HG03571 (cell line): Measurements from ENCODE around the gene BRMS1L.
"Not testable (repeated sequence)": the region's sequence is repeated elsewhere in the genome, so short reads cannot be mapped to it uniquely, and the experiment has no call there.

Experiments
- ATAC-seq: cut with Tn5 transposase; IDR thresholded peaks from one replicate; pipeline ENCODE4 v1.9.1; 2021; ENCODE audit not compliant: unreplicated experiment

Gene BRMS1L

GRCh38 chr14:35821564-35822411, 4.3 kb upstream of the BRMS1L start:
- ATAC-seq, result no peak

- no peak for ATAC-seq
Measured at GRCh38 chr14:35822501-35822900, 3.6 kb upstream of the BRMS1L start.

DNA sequence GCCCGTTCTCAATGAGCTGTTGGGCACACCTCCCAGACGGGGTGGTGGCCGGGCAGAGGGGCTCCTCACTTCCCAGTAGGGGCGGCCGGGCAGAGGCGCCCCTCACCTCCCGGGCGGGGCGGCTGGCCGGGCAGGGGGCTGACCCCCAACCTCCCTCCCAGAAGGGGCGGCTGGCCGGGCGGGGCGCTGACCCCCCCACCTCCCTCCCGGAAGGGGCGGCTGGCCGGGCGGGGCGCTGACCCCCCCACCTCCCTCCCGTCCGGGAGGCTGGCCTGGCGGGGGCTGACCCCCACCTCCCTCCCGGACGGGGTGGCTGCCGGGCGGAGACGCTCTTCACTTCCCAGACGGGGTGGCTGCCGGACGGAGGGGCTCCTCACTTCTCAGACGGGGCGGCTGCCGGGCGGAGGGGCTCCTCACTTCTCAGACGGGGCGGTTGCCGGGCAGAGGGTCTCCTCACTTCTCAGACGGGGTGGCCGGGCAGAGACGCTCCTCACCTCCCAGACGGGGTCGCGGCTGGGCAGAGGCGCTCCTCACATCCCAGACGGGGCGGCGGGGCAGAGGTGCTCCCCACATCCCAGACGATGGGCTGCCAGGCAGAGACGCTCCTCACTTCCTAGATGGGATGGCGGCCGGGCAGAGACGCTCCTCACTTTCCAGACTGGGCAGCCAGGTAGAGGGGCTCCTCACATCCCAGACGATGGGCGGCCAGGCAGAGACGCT, 1.5 kb upstream of the BRMS1L start:
- ATAC-seq, result not testable (repeated sequence)

DNA sequence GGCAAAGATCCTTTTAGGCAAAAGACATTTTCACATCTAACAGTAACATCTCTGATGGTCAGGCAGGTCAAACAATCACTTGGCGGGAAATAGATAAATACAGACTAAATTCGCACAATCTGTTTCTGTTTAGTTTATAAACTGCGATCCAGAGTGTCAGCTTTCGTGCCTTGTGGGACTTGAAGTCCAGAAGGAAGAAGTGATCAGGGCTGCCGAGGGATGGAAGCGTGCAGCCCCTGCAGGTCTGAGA, 245 bp upstream of the BRMS1L start:
- no peak for ATAC-seq

GRCh38 chr14:35826952-35827416, 846 bp downstream of the BRMS1L start:
- no peak for ATAC-seq

- ATAC-seq, result no peak
Measured at GRCh38 chr14:35827678-35828472, 1.7 kb downstream of the BRMS1L start.

- no peak for ATAC-seq
Measured at GRCh38 chr14:35829449-35829848, 3.3 kb downstream of the BRMS1L start.

DNA sequence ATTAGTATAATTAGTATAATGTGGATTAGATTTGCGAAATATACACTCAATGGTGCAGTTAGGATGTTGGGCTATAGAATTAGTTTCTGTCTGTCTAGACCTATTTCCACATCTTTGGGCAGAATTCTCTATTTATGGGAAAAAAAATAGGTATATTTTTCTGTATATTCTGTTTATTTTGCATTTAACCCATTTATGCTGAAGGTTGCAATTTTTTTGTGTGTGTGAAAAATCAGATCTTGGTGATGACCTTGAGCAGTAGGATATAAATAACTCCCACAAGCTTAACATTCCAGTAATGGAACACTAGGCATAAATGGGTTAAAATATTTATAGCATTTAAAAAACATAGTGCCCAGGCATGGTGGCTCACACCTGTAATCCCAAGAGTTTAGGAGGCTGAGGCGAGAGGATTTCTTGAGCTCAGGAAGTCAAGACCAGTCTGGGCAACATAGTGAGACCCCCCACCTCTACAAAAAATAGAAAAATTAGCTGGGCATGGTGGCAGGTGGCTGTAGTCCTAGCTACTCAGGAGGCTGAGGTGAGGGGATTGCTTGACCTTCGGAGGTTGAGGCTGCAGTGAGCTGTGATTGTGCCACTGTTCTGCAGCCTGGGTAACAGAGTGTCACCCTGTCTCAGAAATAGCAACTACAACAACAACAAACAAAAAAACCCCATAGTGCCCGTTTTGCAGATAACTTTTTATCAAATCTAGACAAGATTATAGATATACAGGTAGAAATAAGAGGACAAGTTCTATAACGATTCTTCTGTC, 9.3 kb downstream of the BRMS1L start:
- ATAC-seq, result no peak

- not testable (repeated sequence) for ATAC-seq
Measured at GRCh38 chr14:35841704-35842103, 15.6 kb downstream of the BRMS1L start.

- not testable (repeated sequence) for ATAC-seq
Measured at GRCh38 chr14:35842245-35842644, 16.1 kb downstream of the BRMS1L start.

DNA sequence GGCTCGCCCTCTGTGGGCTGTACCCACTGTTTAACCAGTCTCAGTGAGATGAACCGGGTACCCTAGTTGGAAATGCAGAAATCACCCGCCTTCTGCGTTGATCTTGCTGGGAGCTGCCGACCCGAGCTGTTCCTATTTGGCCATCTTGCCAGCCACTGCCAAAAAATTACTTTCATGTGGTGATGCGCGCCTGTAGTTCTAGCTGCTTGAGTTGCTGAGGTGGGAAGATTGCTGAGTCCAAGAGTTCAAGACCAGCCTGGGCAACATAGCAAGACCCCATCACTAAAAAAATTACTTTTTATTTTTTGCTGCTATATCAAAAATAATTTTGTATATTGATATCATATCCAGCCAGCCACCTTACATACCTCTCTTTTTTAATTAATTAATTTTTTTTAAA, 18.4 kb downstream of the BRMS1L start:
- no peak for ATAC-seq

DNA sequence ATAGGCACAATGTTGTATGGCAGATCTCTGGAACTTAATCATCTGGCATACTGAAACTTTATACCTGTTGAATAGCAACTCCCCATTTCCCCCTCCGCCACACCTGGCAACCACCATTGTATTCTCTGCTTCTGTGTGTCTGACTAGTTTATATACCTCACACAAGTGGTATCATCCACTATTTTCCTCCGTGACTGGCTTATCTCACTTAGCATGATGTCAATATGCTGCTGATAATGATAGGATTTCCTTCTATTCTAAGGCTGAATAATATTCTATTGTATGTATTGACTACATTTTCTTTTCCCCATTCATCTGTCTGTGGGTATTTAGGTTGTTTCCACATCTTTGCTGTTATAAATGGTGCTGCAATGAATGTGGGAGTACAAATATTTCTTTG, 21.5 kb downstream of the BRMS1L start:
- ATAC-seq, result no peak

- no peak for ATAC-seq
Measured at GRCh38 chr14:35849122-35849521, 23.0 kb downstream of the BRMS1L start.

GRCh38 chr14:35851823-35852222, 25.7 kb downstream of the BRMS1L start:
- ATAC-seq, result no peak

- ATAC-seq, result no peak
Measured at GRCh38 chr14:35853225-35853624, 27.1 kb downstream of the BRMS1L start.

- ATAC-seq, result no peak
Measured at GRCh38 chr14:35854696-35855270, 28.6 kb downstream of the BRMS1L start.

GRCh38 chr14:35855876-35856481, 29.8 kb downstream of the BRMS1L start:
- ATAC-seq, result peak; percentile 97

GRCh38 chr14:35858521-35859209, 32.5 kb downstream of the BRMS1L start:
- no peak for ATAC-seq

DNA sequence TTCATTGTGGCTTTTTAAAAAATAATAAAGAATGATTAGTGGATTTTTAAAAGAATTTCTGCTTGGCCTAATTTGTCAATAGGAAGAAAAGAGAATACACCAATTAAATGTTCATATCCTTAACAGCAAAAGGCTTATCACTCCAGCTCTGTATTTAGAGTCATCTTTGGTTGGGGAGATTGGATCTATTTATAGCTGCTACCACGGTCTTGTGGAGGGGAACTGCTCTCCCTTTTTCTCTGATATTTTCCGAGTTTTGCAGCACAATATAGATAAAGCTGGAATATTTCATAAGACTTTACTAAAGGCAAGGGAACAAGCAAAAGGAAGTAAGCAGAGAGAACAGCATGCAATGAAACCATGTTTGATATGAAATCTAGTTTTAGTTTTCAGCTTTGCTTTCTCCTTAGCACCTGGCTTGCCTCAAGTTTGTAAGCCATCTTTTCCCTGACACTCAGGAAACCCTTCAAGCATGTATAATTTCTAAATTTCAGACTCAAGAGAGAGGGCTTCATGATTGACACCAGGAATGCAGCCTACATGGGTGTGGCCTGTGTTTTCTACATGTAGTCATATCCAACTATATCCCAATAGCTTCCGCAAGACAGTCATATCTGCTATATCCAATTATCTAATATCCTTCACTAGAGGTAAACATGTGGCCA, 35.2 kb downstream of the BRMS1L start:
- peak; percentile 43 for ATAC-seq
